ENCODE measurements around the gene ACOT9.

GRCh38 chrX:23749129-23749528, 6.1 kb upstream of the ACOT9 start:
- TF ChIP-seq CTCF (IDR thresholded peaks at IDR 0.05 in 4 of 5, conservative IDR thresholded peaks at IDR 0.05 in 1 of 5) (no peak), POLR2A (IDR thresholded peaks at IDR 0.05) (no peak)
